ENCODE data around the gene IPMK. TPM values are rescaled to one million over a fixed set of nuclear protein-coding genes. Genes with fewer than 3 reads are reported as not detected.

IPMK gene
- 7.5 and 9.1 TPM in 2 replicates for total RNA-seq

DNA sequence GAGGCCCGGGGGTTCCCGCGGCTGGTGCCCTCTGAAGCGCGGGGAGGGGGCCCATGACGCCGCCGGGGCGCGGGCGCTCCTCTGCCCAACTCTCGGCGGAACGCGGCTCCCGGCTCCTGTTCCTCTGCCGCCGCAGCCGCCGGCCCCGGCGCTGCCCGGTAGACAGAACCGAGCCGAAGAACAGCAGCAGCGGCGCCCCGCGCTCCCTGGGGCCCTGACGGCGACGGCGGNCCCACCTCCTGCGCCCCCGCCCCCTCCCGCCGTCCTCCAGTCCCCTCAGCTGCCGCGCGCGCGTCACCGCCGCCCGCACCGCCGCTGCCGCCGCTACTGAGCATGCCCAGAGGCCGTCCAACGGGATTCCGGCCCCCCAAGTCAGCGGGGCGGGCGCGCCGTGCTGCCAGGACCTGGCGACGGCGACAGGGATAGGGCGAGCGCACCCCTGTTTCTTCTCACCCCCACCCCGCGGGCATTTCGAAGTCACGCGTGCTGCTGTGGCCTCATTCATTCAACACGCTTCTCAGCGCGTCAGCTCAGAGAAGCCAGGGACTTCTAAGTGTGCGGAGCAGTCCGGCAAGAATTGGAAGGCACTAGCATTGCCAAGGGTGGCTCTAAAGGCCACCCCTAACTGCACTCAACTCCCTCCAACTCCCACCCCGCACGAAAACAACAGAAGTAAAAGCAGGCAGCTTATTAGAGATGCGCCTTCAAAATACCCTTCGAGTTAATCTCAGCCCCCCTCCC is at the start of gene IPMK:
Gene IPMK, minus strand, starts transcription at position 182 of the 741 bp plus-strand sequence. CDS start 283 bp downstream, outside the sequence.
- DNase-seq (ENCODE audit: extremely low read depth, low read depth, low spot score) = no peak

DNA sequence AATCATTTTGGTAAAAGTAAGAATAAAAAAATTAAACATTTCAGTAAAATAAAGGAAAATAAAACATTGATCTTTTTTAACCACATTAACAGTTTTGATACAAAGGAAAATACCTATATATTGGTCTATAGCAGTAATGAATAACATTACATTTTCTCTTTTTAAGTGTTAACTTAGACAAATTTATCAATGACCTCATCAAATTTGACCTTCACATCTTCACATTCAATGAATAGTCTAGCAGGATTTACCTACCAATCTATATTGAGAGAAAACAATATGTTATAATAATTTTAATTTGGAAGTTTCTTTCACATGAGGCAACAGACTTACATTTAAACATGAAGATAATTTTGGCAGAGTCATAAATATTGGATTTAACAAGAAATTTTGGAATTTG is 49.2 kb upstream of the IPMK start:
- DNase-seq (ENCODE audit: extremely low read depth, low read depth, low spot score) = no peak

DNA sequence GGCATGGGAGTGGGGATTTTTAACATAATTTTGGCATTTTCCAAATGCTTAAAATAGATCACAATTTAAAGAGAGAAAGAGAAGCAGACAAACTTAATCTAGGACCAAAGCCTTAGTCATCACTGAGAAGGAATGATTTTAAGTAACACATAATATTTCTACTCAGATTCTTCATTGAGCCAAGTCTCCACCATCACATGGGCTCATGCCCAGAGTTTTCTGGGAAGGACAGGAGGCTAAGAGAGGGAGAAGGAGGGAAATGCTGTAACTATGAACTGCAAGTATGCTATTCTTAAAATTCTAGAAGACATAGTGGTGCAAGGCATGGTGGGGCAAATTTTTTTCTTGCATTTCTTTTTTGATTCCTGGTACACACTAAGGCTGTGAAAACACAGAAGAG is 43.3 kb upstream of the IPMK start:
- DNase-seq (ENCODE audit: extremely low read depth, low read depth, low spot score) = no peak

DNA sequence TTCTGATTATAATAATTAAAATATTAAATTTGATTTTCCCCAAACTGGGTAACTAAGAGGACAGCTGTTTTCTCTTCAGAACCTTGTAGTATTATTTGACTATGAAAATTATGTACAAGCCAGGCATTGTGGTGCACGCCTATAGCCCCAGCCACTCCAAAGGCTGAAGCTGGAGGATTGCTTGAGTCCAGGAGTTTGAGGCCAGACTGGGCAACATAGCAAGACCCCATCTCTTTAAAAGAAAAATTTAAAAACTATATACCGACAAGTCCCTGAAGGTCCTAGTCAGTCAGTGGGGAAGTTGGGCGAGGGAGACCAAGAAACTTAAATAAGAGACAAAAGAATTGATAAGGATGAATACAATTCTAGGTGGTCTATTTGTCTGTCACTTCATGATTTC is 40.0 kb upstream of the IPMK start:
- DNase-seq (ENCODE audit: extremely low read depth, low read depth, low spot score) = no peak

DNA sequence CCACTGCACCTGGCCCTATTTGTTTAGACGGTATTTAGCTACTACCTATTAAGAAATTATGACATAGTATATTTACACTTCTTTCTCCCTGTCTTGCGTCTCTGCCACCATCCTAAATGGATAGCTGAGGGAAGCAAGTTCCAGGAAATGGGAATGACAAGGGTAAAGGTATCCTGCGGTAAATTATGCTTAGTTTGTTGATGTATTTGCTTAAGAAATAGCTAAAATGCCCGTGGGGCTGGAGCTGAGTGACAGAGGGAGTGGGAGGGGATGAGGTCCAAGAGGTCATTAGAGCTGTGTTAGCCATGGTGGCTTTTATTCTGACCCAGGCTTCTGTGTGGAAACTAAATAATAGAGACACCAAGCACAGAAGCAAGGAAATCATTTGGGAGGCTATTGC is 38.1 kb upstream of the IPMK start:
- no peak for DNase-seq (ENCODE audit: extremely low read depth, low read depth, low spot score)

DNA sequence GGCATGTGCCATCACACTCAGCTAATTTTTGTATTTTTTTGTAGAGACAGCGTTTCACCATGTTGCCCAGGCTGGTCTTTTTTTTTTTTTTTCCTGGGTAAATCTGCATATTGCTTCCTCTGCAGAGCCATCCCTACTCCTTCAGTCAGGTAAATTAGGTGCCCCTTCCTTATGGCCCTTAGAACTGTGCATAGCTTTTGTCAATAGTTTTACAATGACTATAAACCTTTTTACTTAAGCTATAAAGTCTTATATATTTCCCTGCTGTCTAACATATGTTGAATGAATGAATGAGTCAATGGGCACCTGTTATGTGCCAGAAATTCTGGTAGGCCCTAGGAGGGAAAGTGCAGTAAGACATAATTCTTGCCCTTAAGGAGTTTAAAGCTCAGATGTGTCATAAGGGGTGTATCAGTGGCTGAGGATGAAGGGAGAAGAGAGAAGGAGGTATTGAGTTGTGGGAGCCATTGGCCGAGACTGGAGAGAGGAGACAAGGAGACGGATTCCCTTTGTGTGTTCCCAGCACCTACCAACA is 36.5 kb upstream of the IPMK start:
- DNase-seq (ENCODE audit: extremely low read depth, low read depth, low spot score) = no peak

DNA sequence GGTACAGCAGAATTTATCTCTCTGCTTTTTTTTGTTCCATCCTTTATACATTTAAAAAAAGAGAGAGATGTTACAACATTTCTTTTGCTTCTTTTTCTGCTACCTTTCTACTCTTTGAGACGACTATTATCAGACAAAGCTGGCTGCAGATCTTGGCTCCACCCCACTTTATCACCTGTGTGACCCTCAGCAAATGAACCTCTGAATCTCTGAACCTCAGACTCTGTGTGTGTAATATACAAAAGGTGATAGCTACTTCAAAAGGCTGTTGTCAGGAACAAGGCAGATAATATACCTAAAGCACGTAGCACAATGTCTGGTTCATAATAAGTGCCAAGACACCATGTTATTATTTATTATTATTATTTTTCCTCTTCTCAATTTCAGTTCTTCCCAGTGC is 34.6 kb upstream of the IPMK start:
- no peak for DNase-seq (ENCODE audit: extremely low read depth, low read depth, low spot score)

DNA sequence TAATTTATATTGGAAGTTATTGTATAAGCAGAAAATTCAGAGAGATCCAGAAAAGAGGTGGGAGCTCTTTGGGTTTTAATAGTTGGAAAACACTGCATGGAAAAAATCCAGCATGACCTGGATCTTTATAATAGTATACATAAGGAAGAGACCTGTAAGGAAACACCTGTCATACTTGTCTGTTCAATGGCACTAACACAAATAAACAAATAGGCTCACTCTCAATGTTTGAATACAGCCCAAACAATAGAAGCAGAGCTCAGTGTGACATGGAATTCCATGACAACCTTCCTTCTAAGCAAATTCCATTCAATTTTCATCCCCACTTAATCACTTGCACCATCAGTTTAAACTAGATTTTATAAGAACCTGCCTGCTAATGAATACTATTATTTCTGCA is 33.0 kb upstream of the IPMK start:
- DNase-seq (ENCODE audit: extremely low read depth, low read depth, low spot score) = no peak

DNA sequence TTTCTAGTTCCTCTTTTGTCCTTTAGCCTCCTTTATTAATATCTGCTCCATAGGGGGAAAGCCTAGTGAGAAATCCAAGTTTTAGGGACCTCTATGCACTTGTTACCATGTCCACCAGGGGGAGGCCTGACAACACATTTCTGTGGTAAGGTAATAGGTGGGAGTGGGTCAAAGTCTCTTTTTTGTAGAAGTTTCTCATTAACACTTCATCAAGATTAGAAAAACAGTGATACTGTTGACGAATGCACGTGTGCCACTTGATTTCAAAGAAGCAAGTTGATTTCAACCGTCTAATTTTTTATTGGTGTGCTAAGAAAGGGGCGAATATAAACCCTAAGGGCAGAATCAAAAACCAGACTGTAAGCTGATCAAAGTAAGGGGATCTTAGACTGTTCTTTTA is 31.9 kb upstream of the IPMK start:
- DNase-seq (ENCODE audit: extremely low read depth, low read depth, low spot score) = no peak

DNA sequence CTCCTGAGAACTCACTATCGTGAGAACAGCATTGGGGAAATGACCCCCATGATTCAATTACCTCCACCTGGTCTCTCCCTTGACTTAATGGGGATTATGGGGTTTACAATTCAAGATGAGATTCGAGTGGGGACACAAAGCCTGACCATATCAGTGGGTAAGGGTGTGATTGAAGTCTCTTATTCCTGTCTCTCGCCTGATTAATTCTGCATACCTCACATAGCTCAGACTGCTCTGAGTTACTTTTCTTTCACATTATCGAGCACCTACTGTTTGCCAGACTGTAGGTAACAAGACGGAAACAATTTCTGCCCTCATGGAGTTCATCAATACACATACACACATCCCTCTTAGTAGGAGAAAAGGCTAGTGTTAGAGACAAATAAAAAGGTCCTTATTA is 26.3 kb upstream of the IPMK start:
- no peak for DNase-seq (ENCODE audit: extremely low read depth, low read depth, low spot score)

DNA sequence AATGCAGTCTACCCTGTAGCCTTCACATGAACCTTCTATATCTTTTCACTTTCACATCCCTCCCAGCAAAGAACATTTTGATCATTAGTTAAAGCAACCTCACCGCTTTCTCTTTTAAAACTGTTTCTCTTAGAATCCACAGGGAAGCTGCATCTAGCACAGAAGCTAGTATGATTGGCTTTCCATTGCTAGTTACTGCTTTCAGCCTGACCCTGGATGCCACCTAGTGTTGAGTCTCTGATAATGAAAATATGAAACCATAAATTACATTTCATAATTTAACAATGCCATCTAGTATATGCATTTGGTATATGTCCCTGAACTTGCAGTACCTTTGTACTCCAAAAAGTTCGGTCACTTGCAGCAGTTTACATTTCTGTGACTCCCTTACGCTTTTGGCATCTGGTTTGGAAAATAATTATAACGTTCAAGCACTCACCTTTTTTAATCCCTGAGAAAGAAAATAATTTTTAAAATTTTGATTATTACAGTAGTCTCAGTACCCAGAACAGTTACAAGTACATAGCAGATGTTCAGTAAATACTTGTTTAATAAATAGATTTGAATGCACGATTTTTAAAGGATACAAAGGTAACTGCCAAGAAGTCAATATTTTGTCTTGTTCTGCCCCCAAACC is 24.0 kb upstream of the IPMK start:
- DNase-seq (ENCODE audit: extremely low read depth, low read depth, low spot score) = no peak

DNA sequence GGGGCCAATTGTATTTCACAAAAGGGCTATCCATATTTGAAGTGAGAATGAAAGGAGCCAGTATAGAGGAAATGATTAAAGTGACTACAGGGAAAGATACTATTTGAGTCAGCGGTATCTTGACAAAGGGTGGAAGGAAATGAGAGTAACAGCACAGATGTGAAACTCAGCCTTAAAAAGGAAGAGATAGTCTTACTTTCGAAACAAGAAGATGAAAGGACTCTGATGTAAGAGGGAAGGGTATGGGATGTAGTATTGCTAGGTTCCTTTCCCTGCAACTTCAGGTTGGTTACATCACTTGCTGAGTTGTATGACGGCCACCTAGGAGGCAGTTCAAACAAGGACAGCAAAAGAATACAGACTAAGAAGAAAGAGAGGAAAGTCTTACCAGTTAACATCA is 14.9 kb upstream of the IPMK start:
- DNase-seq (ENCODE audit: extremely low read depth, low read depth, low spot score) = peak; percentile 85

DNA sequence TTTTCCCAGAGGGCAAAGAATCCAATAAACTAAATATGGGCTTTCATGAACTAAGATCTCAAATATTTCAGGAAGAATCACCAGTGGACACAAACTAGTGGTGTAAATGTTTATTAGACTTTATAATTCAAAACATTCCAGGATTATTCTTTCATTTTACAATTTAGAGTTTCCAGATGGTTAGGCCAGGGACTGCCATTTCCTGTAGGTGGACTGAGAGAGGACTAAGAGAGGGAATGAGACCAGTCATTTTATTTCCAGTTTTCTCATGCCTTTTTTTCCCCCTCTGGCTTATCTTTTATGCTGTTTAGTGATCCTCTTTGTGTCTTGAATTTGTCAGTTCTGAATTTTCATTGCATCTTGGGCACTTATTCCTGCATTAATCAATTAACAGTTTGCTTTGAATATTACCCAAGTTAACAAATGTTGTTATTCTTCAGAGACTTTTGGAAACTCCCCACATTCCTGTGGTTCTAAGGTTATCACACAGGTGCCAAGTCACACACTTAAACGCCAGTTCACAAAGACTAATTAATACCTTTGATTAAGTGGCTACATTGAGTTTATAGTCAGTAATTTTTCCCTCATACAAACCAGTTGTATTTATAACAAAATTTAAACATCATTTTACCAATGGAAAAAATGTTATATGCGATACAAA is 13.5 kb upstream of the IPMK start:
- no peak for DNase-seq (ENCODE audit: extremely low read depth, low read depth, low spot score)

DNA sequence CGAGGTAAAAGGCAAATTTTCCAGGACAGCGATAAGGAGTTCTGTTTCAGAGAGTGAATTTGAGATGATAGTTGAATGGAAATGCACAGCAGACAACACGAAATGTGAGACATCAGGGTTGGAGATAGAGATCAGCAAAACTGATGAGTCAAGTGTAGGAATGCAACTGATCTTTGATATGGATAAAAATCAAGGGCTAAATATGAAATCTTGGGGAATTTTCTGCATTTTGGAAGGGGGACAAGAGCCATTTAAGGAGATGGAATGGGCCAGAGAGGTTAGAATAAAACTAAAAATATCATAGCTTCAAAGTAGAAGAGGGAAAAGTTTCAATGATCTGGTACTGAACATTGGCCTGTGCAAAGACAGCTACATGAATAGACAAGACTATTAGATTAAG is 12.8 kb upstream of the IPMK start:
- no peak for DNase-seq (ENCODE audit: extremely low read depth, low read depth, low spot score)

DNA sequence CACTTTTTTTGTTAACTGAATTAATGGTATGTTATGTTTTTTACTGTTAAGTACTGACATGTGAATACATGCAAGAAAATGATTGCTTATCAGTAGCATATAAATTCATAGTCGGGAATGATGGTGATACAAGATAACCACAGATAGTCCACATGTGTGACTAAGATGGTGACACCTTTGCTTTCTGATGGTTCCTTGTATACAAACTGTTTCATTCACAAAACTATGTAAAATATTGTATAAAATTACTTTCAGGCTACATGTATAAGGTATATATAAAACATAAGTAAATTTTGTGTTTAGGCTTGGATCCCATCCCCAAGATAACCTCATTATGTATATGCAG is 11.2 kb upstream of the IPMK start:
- no peak for DNase-seq (ENCODE audit: extremely low read depth, low read depth, low spot score)

DNA sequence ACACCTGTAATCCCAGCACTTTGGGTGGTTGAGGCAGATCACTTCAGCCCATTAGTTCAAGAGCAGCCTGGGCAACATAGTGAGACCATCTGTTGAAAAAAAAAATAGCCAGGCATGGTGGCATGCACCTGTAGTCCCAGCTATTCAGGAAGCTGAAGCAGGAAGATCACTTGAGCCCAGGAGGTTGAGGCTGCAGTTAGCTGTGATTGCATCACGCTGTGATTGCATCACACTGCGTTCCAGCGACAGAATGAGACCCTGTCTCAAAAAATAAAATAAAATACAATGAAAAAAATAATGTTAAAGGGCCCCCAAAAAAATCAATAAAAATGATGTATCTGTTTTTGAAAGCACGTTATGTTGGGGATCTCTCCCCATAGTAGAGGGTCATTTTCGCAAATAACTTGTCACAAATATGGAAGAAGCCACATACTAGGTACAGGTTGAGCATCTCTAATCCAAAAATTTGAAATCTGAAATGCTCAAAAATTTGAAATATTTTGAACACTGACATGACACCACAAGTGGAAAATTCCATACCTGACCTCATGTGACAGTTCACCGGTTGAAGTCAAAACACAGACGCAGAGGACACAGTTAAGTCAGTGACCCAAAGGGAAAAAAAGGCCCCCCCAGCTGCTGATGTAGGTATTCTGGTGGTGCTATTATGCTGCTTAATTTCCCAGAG is 10.7 kb upstream of the IPMK start:
- no peak for DNase-seq (ENCODE audit: extremely low read depth, low read depth, low spot score)

DNA sequence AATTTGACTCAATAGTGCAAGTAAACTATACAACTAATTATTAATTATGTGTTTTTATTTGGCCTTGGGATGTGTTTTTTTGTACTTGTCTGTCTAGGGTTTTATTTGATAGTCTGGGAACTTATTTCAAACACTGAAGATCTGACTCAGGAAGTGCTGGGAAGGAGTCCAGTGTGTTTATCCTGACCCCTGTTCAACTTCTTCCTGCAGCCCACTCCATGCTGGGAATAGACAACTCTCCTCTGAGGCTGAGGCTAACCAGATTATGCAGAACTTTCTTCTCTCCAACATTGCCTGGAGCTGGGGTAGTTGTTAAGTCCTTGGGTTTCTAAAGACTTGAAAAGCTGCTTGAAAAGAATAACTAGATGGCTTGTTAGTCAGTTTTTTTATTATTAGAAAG is 8.2 kb upstream of the IPMK start:
- DNase-seq (ENCODE audit: extremely low read depth, low read depth, low spot score) = no peak

DNA sequence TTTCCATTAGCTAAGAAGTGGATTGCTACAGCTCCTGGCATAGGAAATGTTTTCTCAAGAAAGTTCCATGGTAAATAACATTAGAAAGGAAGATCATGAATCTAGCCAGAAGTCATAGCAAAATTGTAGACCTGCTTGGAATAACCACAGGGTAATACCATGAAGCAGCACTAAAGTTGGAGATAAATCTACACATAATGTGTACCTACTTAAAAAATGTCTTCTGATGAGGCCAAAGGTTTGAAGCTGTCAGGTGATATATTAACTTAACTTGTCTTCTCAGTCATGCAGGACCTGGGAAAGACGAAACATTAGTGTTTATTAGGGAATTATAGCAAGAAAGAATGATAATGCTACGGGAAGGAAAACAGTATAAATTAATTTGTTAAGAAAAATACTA is 7.6 kb upstream of the IPMK start:
- no peak for DNase-seq (ENCODE audit: extremely low read depth, low read depth, low spot score)

DNA sequence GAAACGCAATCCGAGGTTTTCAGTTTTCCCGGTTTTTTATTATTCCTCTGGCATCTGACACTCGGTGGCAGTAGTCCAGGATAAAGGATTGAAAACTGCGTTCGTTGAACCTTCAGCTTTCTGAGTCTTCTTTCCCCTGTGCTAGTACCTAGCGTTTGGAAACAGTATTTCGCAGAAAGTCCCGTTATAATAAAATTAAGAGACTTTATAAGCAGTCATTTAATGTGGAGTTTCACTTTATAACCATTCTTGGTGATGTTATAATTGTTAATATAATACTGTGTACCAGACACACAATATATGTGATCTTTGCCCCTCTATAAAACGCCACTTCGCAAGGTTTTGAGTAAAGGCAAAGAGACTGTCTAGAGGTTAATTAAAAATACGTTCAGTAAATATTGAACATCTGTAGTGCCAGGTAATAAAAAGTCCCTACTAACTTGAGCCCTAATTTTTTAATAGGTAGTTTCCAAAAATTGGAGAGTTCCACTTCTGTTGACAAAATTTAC is 2.1 kb upstream of the IPMK start:
- DNase-seq (ENCODE audit: extremely low read depth, low read depth, low spot score) = no peak

DNA sequence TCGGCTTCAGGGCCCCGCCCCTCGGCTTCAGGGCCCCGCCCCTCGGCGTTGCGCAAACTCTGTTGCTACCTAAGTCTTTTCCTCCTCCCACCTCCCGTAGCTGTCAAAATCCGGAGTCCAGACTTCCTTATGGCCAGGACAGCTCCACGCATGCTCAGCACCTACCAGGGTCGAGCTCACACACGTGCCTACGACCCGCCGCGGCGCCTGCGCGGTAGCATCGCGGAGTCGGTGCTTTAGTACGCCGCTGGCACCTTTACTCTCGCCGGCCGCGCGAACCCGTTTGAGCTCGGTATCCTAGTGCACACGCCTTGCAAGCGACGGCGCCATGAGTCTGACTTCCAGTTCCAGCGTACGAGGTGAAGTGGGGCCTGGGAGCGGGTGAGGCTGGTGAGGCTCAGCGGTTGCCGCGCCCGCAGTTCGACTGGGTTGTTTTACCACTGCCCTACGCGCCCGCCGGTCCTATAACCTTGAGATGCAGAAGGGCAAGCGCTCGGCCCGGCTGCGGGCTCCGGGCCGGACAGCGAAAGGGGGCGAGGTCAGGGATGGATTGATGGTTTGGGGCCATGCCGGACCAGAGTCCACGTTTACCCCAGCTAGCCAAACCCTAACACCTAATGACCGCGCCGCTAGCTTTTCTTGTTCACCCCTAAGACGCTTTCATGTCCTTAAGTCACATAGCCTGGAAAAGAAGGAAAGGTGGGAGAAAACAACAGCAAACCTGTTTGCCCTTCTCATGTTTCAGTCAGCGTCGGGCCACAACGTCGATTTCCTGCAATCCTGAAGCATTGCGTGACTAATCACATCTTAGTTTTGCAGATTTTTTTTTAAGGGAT is 1.5 kb upstream of the IPMK start, which contains the start of gene CISD1:
Gene CISD1, plus strand, starts transcription at position 217 of the 836 bp plus-strand sequence. Its CDS starts 112 bp downstream, at position 329.
- DNase-seq (ENCODE audit: extremely low read depth, low read depth, low spot score) = peak; percentile 96

Measured in glomerular endothelial cell (primary cell).